ENCODE data around the gene MYMX.

MYMX gene

DNA sequence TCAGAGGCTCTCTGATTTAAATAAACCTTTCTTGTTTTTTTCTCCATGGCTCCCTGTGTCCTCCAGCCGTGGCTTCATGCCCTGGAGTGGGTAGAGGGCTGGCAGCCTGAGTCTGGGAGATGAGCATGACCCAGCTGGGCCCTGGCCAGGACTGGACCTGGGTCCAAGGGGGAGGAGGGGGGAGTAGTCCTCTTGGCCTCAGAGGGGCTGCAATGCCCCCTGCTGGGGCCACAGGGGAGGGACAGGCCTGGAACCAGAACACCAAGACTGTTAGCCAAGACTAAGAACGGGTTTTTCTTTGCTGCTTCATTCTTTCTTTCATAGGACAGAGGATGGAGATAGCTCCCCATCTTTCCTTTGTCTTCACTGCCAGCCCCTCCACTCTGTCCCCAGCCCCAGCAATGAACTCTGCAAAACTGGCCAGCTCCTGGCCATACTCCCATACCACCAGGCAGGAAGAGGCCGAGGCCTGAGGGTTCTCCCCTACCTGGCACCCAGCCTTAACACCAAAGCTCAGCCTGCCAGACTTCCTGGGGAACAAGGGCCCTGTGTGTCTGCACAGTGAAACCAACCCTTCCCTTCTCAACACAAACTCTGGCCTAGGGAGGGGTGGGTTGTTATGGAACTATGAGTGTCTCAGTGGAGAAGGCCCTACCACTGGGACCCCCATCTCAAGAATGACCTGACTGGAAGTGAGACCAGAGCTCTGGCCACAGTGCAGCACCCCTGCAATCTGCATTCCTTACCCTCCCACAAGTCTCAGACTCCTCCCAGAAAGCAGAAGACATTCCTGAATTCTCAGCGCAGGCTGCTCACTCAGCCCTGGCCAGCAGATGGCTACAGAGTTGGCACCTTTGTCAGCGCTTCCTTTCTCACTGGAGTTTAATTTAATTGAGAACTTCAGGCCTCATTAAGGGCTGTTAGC, 17.6 kb downstream of the MYMX start:
- DNase-seq: no peak

DNA sequence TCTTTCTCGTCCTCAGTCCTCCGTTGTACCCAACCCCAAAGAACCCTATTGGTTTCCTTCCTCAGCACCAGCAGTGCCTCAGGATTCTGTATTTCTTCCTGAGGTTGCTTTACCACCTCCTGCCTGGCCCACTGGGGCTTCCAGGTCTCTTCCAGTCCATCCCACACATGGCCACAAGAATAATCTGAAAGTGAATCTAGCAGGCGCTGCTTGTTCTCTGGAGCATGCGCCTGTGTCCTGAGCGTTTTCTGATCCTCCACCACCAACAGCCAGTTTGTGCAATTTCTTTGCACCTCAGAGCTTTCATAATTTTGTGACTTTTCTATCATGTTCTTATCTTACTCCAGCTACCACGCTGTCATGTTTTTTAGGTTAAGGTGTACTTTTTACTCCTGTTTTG, 18.5 kb downstream of the MYMX start:
- DNase-seq: no peak

GRCh38 chr6:44235891-44236516, 19.3 kb downstream of the MYMX start:
- DNase-seq: no peak

- peak; percentile 46 for DNase-seq
Measured at GRCh38 chr6:44237021-44237812, 20.5 kb downstream of the MYMX start.

GRCh38 chr6:44237813-44238433, 21.2 kb downstream of the MYMX start:
- DNase-seq: peak; percentile 70

- DNase-seq: no peak
Measured at GRCh38 chr6:44238687-44239350, 22.1 kb downstream of the MYMX start.

- no peak for DNase-seq
Measured at GRCh38 chr6:44243345-44243744, 26.6 kb downstream of the MYMX start.

GRCh38 chr6:44245391-44245911, 28.7 kb downstream of the MYMX start:
- no peak for DNase-seq

DNA sequence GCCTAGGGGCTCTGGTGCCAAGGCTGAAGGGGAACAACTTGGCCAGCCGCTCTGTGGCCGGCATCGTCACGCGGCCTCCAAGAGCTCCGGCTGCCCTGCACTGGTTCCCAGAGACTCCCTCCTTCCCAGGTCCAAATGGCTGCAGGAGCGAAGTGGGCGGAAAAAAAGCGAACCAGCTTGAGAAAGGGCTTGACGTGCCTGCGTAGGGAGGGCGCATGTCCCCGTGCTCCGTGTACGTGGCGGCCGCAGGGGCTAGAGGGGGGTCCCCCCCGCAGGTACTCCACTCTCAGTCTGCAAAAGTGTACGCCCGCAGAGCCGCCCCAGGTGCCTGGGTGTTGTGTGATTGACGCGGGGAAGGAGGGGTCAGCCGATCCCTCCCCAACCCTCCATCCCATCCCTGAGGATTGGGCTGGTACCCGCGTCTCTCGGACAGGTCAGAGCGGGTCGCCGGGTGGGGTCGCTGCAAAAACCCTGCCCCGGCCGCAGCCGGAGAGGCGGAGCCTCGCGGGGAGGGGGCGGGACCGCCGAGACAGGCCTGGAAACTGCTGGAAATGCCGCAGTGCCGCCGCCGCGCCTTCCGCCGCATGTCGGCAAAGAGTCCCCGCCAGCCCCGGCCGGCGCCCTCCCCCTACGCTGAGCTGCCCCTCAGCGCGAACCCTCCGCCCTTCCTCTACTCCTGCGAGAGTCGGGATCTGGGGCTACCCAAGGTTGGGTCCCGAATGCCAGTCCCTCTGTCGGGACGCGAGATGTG, 29.4 kb downstream of the MYMX start:
- peak; percentile 79 for DNase-seq

DNA sequence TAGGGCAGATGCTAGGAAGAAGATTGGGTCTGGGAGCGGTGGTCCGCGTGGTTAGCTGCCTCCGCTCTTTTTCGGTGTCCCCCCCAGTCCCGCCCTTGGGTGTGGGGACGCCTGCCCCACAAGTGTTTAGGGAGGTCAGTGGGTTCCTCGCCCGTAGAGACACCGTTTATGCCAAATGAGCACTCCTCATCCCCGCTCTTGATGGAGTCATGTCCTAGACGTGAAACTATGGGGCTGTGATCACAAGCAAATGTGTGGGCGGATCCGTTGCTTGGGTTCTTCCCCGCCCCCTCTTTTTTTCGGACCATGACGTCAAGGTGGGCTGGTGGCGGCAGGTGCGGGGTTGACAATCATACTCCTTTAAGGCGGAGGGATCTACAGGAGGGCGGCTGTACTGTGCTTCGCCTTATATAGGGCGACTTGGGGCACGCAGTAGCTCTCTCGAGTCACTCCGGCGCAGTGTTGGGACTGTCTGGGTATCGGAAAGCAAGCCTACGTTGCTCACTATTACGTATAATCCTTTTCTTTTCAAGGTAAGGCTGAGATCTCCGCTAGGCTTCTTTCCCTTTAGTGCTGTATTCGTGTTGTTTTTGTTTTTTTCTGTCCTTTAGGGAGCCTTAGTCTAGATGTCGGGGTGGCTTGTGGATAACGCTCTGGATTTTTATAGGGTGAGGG, 30.1 kb downstream of the MYMX start, which contains the start of gene HSP90AB1:
HSP90AB1 (plus strand) TSS at position 439 of the 675 bp plus-strand sequence. CDS start 1,529 bp downstream, outside the sequence.
- peak; percentile 93 for DNase-seq

- peak; percentile 87 for DNase-seq
Measured at GRCh38 chr6:44247338-44248302, 30.9 kb downstream of the MYMX start.

- DNase-seq: no peak
Measured at GRCh38 chr6:44248579-44248978, 31.9 kb downstream of the MYMX start.

GRCh38 chr6:44249082-44249748, 32.5 kb downstream of the MYMX start:
- DNase-seq: no peak

- DNase-seq: no peak
Measured at GRCh38 chr6:44250067-44250717, 33.5 kb downstream of the MYMX start.

DNA sequence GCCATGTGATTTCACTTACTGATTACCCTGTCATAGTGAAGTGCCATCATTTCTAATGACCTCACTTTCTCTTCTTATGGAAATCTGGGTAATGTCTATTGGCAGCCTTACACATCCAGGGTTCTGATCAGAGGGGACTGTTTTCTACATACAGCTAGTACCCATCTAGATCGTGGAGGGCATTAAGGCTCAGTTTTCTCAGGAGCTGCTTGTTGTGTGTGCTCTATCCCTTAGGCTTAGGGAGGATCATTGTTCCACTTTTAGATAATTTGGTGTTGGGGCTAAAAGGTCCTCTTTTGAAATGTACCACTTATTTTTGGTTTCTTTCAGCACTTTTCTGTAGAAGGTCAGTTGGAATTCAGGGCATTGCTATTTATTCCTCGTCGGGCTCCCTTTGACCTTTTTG, 34.0 kb downstream of the MYMX start:
- no peak for DNase-seq

DNA sequence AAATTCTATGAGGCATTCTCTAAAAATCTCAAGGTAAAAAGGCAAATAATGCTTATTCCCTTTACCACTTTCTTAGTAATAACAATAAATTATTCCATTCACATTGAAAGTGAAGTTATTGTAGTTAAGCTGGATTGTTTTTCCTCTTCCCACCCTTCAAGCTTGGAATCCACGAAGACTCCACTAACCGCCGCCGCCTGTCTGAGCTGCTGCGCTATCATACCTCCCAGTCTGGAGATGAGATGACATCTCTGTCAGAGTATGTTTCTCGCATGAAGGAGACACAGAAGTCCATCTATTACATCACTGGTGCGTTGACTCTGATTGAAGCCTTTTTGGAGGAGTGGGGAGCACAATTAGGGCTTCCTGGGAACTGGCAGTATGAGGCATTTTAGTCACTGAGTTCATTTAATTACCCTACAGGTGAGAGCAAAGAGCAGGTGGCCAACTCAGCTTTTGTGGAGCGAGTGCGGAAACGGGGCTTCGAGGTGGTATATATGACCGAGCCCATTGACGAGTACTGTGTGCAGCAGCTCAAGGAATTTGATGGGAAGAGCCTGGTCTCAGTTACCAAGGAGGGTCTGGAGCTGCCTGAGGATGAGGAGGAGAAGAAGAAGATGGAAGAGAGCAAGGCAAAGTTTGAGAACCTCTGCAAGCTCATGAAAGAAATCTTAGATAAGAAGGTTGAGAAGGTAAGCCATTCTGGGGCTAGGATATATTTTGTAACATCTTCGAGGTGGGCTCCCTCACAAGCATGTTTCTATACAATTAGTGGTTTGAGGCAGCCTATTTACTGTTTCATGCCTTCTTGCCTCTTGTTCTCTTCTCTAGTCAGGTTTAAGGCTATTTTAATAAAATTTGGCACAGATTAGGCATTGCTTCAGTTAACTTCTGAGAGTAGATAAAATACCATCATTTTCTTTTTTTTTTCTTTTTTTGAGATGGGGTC, 35.1 kb downstream of the MYMX start:
- DNase-seq: no peak

All from activated effector memory CD4-positive, alpha-beta T cell treated with Interleukin-2 at 50 U/mL for 16 hours (primary cell).